Right atrium auricular region (tissue), 2 donors: ENCODE measurements around the gene WASHC4. TPM values are rescaled to one million over a fixed set of nuclear protein-coding genes. Genes with fewer than 3 reads are reported as not detected.

Experiments used
- DNase-seq: peaks from one replicate; pipeline ENCODE4 v3.0.0-alpha.2; 2019; ENCODE audit warnings: low spot score
- H3K27ac ChIP-seq, 2 donors: fragments of 200-600 bp; sonication (generic); 1 replicate in 1 of 2; 2 replicates in 1 of 2; pipeline ENCODE4 v1.5.1; 2016 to 2019
- H3K27me3 ChIP-seq, 2 donors: fragments of 200-600 bp; sonication (generic); one replicate each; pipeline versions ENCODE4 v1.5.1 to v1.6.0; 2017 to 2019
- H3K36me3 ChIP-seq: fragments of 200-600 bp; sonication (generic); one replicate; pipeline ENCODE4 v1.5.1; 2016
- H3K4me1 ChIP-seq, 2 donors: fragments of 200-600 bp; sonication (generic); one replicate each; pipeline versions ENCODE4 v1.5.1 to v1.6.0; 2017 to 2019
- H3K4me3 ChIP-seq, 2 donors: fragments of 200-600 bp; sonication (generic); 1 replicate in 1 of 2; 2 replicates in 1 of 2; pipeline ENCODE4 v1.5.1; 2017 to 2019; ENCODE audit warnings: mild to moderate bottlenecking in 1 of 2, moderate library complexity in 1 of 2
- H3K9me3 ChIP-seq, 2 donors: fragments of 200-600 bp; sonication (generic); one replicate each; pipeline ENCODE4 v1.5.1; 2019
- total RNA-seq, 2 donors: library from RNA; depleted of rRNA; stranded (reverse); fragments of >200 nt; gene quantifications; one replicate each; pipeline ENCODE4 v1.1.0, GENCODE V29; 2016
- TF ChIP-seq, protein P1 (sequence below), 2 donors: fragments of 200-600 bp; sonication (generic); IDR thresholded peaks; one replicate each; pipeline ENCODE4 v1.5.1; 2019; ENCODE audit warnings: antibody characterized with exemption in 2 of 2

The WASHC4 gene
- total RNA-seq, 2 donors from 2014 or later: 19.5 to 23.8 TPM

DNA sequence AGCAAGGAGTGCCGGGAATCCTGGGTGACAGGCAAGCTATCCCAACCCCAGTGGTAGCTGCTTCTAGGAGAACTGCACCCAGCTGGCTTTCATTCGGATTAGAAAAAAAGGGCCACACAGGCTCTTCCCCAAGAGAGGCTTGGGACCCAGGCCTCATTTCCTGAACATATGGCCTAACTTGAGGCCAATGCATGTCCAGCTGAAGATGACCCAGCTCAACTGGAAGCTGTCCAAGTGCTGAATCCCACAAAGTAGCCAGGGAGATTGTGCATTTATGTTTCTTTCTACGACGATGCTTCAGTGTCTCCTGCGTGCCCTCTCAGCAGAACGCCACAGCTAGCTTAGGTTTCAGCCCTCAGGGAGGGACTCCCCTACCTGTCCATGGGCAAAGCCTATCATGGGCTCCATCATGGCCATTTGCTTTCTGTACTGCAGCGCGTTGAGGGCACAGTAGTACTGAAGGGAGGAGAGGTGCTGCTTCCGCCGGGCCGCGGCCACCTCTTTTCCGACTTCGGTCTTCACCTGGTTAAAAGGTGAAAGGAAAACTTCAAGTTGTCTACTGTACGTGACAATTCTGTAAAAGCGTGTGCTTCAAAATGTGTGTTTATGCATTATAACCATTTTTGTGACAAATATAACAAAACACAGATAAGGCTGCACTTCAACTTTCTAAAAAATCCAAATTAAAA is 99.3 kb downstream of the WASHC4 start:
- Histone ChIP-seq H3K27ac (no peak overlapping the region), H3K36me3 (peaks cover 79% of the 10 kb centered on the region), H3K4me1 (no peaks in the 10 kb centered on the region), H3K4me3 (no peak overlapping the region), H3K9me3 (no peaks in the 10 kb centered on the region), H3K27me3 (no peaks in the 10 kb centered on the region)
- no peak for DNase-seq
- TF ChIP-seq, protein P1, sequence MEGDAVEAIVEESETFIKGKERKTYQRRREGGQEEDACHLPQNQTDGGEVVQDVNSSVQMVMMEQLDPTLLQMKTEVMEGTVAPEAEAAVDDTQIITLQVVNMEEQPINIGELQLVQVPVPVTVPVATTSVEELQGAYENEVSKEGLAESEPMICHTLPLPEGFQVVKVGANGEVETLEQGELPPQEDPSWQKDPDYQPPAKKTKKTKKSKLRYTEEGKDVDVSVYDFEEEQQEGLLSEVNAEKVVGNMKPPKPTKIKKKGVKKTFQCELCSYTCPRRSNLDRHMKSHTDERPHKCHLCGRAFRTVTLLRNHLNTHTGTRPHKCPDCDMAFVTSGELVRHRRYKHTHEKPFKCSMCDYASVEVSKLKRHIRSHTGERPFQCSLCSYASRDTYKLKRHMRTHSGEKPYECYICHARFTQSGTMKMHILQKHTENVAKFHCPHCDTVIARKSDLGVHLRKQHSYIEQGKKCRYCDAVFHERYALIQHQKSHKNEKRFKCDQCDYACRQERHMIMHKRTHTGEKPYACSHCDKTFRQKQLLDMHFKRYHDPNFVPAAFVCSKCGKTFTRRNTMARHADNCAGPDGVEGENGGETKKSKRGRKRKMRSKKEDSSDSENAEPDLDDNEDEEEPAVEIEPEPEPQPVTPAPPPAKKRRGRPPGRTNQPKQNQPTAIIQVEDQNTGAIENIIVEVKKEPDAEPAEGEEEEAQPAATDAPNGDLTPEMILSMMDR (IDR thresholded peaks at IDR 0.05): no peak

DNA sequence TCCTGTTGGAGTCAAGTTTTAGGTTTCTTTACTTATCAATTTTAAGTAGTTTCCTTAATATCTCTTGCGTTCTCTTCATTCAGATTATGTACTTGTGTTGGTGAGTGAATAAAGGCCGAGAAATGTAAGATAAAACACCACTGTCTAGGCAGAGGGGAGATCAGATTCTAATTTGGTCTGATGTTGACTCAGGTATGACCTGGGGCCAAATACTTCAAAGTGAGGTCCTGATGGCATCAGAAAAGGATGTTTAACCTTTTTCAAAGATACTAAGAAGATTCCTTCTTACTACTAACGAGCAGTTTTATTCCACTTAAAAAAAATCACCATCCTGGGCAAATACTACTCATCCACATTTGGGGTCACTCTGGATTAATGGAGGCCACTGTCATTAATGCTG is 101.6 kb downstream of the WASHC4 start:
- no peak overlapping the region for H3K4me3 ChIP-seq
- H3K9me3 ChIP-seq: no peaks in the 10 kb centered on the region
- TF ChIP-seq, protein P1 (IDR thresholded peaks at IDR 0.05): no peak
- H3K27ac ChIP-seq: no peak overlapping the region
- no peaks in the 10 kb centered on the region for H3K4me1 ChIP-seq
- no peaks in the 10 kb centered on the region for H3K27me3 ChIP-seq
- peaks cover 56% of the 10 kb centered on the region for H3K36me3 ChIP-seq
- no peak for DNase-seq

DNA sequence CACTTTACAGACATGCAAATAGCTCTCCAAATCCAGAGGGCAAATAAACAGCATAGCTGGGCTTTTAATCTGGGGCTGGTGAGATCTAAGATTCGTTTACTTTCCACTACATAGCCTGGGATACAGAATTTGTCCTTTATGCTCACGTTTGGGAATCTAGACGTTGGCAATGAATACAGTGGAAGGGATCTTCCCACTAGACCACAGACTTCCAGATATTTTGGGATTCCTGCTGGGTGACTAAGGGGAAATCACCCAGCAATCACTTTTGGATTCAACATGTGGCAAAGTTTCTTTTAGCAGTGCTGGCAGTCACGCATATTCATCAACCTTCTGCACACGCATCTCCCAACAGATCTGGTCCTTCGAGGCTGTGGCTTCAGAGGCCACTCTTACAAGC is 104.9 kb downstream of the WASHC4 start:
- no peak for DNase-seq
- Histone ChIP-seq H3K27ac (no peak overlapping the region), H3K4me3 (no peak overlapping the region), H3K4me1 (no peaks in the 10 kb centered on the region), H3K36me3 (peaks cover 51% of the 10 kb centered on the region), H3K9me3 (no peaks in the 10 kb centered on the region), H3K27me3 (no peaks in the 10 kb centered on the region)
- TF ChIP-seq, protein P1 (IDR thresholded peaks at IDR 0.05): no peak

DNA sequence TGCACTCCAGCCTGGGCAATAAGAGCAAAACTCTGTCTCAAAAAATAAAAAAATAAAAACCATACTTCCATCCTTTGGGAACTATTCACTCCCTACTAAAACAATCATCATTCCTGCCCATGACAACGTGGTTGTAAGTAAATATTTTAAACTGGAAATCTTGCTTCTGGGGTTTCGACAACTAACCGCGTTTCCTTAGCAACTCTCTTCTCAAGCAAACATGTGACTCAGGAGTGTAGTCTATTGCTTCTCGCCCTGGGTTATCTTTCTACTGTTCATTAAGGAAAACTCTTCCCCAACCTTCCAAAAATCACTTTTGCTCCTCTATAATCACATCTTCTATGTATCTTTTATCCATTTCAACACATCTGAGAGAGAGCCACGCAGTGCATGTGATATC is 106.6 kb downstream of the WASHC4 start:
- H3K4me1 ChIP-seq: peaks cover 0 to 16% of the 10 kb centered on the region in 2 donors

DNA sequence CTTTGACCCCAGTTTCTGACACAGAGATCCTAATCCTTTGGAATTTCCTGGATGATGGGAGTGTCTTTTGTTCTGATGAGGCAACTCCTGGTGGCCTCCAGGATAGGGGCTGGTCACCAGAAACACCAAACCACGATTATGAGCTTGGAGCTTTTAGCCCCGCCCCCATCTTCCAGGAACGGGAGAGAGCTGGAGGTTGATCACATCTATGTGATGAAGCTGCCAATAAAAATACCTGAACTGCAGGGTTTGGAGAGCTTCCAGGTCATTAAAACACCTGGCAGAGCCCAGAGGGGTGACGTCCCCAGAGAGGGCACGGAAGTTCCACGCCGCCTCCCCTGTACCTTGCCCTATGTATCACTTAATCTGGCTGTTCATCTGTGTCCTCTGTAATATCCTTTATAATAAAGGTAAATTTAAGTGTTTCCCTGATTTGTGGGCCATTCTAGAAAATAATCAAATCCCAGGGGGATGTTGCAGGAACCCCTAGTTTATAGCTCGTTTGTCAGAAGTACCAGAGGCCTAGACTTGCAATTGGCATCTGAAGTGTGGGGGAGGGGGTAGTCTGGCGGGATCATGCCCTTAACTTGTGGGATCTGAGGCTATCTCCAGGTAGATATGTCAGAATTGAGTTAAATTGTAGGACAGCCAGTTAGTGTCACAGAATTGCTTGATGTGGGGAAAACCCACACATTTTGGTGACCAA is 107.3 kb downstream of the WASHC4 start:
- H3K4me3 ChIP-seq: no peak overlapping the region
- H3K27me3 ChIP-seq: no peaks in the 10 kb centered on the region
- H3K4me1 ChIP-seq: peaks cover 0 to 22% of the 10 kb centered on the region in 2 donors
- DNase-seq: no peak
- TF ChIP-seq, protein P1 (IDR thresholded peaks at IDR 0.05): no peak
- H3K36me3 ChIP-seq: peaks cover 39% of the 10 kb centered on the region
- H3K27ac ChIP-seq: no peak overlapping the region
- H3K9me3 ChIP-seq: no peaks in the 10 kb centered on the region

More for the DNA sequence above, 106.6 kb downstream of the WASHC4 start:
- DNase-seq: no peak
- Histone ChIP-seq H3K27ac (no peak overlapping the region), H3K9me3 (no peaks in the 10 kb centered on the region), H3K27me3 (no peaks in the 10 kb centered on the region), H3K36me3 (peaks cover 39% of the 10 kb centered on the region), H3K4me3 (no peak overlapping the region)
- TF ChIP-seq, protein P1 (IDR thresholded peaks at IDR 0.05): no peak
